ENCODE results near the gene PARD6B. TPM values are rescaled to one million over a fixed set of nuclear protein-coding genes. Genes with fewer than 3 reads are reported as not detected.

Gene PARD6B
- total and polyA plus RNA-seq, 2 of the 13 experiments (the other 11 are each of a cell fraction or from before 2014, with no cell fraction given) = 6.9 to 22.2 TPM

DNA sequence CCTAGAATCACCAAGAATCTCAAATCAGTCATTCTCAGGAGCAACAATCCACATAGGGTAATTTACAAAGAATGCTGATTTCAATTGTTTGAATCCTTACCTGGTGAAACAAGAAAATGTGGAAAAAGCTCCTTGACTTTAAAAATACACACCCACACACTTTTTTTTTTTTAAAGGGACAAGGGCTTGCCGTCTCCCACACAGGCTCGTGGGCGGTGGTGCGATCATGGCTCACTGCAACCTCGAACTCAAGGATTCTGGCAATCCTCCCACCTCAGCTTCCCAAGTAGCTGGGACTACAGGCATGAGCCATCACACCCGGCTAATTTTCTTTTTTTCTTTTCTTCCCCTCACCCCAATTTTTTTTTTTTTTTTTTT lies 30.7 kb downstream of the PARD6B start (continued):
- TF ChIP-seq, protein P1, sequence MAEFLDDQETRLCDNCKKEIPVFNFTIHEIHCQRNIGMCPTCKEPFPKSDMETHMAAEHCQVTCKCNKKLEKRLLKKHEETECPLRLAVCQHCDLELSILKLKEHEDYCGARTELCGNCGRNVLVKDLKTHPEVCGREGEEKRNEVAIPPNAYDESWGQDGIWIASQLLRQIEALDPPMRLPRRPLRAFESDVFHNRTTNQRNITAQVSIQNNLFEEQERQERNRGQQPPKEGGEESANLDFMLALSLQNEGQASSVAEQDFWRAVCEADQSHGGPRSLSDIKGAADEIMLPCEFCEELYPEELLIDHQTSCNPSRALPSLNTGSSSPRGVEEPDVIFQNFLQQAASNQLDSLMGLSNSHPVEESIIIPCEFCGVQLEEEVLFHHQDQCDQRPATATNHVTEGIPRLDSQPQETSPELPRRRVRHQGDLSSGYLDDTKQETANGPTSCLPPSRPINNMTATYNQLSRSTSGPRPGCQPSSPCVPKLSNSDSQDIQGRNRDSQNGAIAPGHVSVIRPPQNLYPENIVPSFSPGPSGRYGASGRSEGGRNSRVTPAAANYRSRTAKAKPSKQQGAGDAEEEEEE (CRISPR knock-in tag; IDR thresholded peaks at IDR 0.05; ENCODE audit: borderline replicate concordance) = 0 out of 2 replicates have a peak, but pooled peaks have one; percentile 1
- 0 out of 2 replicates have a peak, but pooled peaks have one; percentile 74 for TF ChIP-seq SAFB2 (CRISPR knock-in tag; IDR thresholded peaks at IDR 0.05; ENCODE audit: borderline replicate concordance, low read depth)
- no peak for TF ChIP-seq PHF20 (CRISPR knock-in tag; IDR thresholded peaks at IDR 0.05)
- no peak for TF ChIP-seq NAIF1 (CRISPR knock-in tag; IDR thresholded peaks at IDR 0.05; ENCODE audit: borderline replicate concordance)
- TF ChIP-seq, protein P2, sequence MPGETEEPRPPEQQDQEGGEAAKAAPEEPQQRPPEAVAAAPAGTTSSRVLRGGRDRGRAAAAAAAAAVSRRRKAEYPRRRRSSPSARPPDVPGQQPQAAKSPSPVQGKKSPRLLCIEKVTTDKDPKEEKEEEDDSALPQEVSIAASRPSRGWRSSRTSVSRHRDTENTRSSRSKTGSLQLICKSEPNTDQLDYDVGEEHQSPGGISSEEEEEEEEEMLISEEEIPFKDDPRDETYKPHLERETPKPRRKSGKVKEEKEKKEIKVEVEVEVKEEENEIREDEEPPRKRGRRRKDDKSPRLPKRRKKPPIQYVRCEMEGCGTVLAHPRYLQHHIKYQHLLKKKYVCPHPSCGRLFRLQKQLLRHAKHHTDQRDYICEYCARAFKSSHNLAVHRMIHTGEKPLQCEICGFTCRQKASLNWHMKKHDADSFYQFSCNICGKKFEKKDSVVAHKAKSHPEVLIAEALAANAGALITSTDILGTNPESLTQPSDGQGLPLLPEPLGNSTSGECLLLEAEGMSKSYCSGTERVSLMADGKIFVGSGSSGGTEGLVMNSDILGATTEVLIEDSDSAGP (CRISPR knock-in tag; IDR thresholded peaks at IDR 0.05; ENCODE audit: borderline replicate concordance) = peak; percentile 81
- TF ChIP-seq ZNF333 (CRISPR knock-in tag; IDR thresholded peaks at IDR 0.05; ENCODE audit: borderline replicate concordance) = no peak
- TF ChIP-seq SAP130 (CRISPR knock-in tag; IDR thresholded peaks at IDR 0.05; ENCODE audit: low read depth) = no peak
- 0 out of 2 replicates have a peak, but pooled peaks have one; percentile 24 for TF ChIP-seq MBD4 (IDR thresholded peaks at IDR 0.05; ENCODE audit: borderline replicate concordance, low read length)
- no peak for TF ChIP-seq ZNF451 (CRISPR knock-in tag; IDR thresholded peaks at IDR 0.05)
- TF ChIP-seq, protein P3, sequence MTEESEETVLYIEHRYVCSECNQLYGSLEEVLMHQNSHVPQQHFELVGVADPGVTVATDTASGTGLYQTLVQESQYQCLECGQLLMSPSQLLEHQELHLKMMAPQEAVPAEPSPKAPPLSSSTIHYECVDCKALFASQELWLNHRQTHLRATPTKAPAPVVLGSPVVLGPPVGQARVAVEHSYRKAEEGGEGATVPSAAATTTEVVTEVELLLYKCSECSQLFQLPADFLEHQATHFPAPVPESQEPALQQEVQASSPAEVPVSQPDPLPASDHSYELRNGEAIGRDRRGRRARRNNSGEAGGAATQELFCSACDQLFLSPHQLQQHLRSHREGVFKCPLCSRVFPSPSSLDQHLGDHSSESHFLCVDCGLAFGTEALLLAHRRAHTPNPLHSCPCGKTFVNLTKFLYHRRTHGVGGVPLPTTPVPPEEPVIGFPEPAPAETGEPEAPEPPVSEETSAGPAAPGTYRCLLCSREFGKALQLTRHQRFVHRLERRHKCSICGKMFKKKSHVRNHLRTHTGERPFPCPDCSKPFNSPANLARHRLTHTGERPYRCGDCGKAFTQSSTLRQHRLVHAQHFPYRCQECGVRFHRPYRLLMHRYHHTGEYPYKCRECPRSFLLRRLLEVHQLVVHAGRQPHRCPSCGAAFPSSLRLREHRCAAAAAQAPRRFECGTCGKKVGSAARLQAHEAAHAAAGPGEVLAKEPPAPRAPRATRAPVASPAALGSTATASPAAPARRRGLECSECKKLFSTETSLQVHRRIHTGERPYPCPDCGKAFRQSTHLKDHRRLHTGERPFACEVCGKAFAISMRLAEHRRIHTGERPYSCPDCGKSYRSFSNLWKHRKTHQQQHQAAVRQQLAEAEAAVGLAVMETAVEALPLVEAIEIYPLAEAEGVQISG (CRISPR knock-in tag; IDR thresholded peaks at IDR 0.05) = peak; percentile 6; the same call in 1 of the 2 replicates
- TF ChIP-seq, protein P4, sequence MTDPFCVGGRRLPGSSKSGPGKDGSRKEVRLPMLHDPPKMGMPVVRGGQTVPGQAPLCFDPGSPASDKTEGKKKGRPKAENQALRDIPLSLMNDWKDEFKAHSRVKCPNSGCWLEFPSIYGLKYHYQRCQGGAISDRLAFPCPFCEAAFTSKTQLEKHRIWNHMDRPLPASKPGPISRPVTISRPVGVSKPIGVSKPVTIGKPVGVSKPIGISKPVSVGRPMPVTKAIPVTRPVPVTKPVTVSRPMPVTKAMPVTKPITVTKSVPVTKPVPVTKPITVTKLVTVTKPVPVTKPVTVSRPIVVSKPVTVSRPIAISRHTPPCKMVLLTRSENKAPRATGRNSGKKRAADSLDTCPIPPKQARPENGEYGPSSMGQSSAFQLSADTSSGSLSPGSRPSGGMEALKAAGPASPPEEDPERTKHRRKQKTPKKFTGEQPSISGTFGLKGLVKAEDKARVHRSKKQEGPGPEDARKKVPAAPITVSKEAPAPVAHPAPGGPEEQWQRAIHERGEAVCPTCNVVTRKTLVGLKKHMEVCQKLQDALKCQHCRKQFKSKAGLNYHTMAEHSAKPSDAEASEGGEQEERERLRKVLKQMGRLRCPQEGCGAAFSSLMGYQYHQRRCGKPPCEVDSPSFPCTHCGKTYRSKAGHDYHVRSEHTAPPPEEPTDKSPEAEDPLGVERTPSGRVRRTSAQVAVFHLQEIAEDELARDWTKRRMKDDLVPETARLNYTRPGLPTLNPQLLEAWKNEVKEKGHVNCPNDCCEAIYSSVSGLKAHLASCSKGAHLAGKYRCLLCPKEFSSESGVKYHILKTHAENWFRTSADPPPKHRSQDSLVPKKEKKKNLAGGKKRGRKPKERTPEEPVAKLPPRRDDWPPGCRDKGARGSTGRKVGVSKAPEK (CRISPR knock-in tag; IDR thresholded peaks at IDR 0.05; ENCODE audit: borderline replicate concordance) = 0 out of 2 replicates have a peak, but pooled peaks have one; percentile 9
- TF ChIP-seq ZNF143 (CRISPR knock-in tag; IDR thresholded peaks at IDR 0.05) = 0 out of 2 replicates have a peak, but pooled peaks have one; percentile 2
- TF ChIP-seq, protein P5, sequence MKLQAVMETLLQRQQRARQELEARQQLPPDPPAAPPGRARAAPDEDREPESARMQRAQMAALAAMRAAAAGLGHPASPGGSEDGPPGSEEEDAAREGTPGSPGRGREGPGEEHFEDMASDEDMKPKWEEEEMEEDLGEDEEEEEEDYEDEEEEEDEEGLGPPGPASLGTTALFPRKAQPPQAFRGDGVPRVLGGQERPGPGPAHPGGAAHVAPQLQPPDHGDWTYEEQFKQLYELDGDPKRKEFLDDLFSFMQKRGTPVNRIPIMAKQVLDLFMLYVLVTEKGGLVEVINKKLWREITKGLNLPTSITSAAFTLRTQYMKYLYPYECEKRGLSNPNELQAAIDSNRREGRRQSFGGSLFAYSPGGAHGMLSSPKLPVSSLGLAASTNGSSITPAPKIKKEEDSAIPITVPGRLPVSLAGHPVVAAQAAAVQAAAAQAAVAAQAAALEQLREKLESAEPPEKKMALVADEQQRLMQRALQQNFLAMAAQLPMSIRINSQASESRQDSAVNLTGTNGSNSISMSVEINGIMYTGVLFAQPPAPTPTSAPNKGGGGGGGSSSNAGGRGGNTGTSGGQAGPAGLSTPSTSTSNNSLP (IDR thresholded peaks at IDR 0.05; ENCODE audit: low read depth, low read length) = no peak
- TF ChIP-seq ZNF230 (CRISPR knock-in tag; IDR thresholded peaks at IDR 0.05) = no peak
- TF ChIP-seq GABPA (IDR thresholded peaks at IDR 0.05; ENCODE audit: low read depth, low read length) = no peak
- no peak for TF ChIP-seq GABPA (CRISPR knock-in tag; IDR thresholded peaks at IDR 0.05; ENCODE audit: low read depth)
- TF ChIP-seq TAF15 (IDR thresholded peaks at IDR 0.05; ENCODE audit: low read depth, low read length, poor library complexity, severe bottlenecking) = no peak
- no peak for TF ChIP-seq ZNF484 (CRISPR knock-in tag; IDR thresholded peaks at IDR 0.05; ENCODE audit: borderline replicate concordance, low read depth)
- no peak for TF ChIP-seq KAT7 (CRISPR knock-in tag; IDR thresholded peaks at IDR 0.05; ENCODE audit: borderline replicate concordance)

All from HepG2 (cell line).